Activated CD4-positive, alpha-beta memory T cell treated with anti-CD3 and anti-CD28 coated beads, Interleukin-2, amount 10 ng/mL, durations not matched to agents 7 days and 5 days (primary cell): ENCODE data around the gene CACNA1C. TPM values are rescaled to one million over a fixed set of nuclear protein-coding genes. Genes with fewer than 3 reads are reported as not detected.

Experiments
- CTCF ChIA-PET: fragments of 350-600 bp; sonication (Branson Sonifier 250); formaldehyde crosslinking; loops from one replicate; lab custom pipeline; 2021; ENCODE audit warnings: antibody characterized with exemption, inconsistent platforms; lab: Charles Lee
- POLR2A ChIA-PET: fragments of 350-600 bp; sonication (Branson Sonifier 250); formaldehyde crosslinking; loops from one replicate; lab custom pipeline; 2021; ENCODE audit warnings: antibody characterized with exemption; lab: Charles Lee
- DNase-seq: peaks from one replicate; pipeline ENCODE4 v3.0.0-alpha.2; 2020
- H3K27ac Mint-ChIP-seq: one replicate; pipeline ENCODE4 v1.8.0; 2021; ENCODE audit warnings: mild to moderate bottlenecking, mixed read lengths
- H3K27me3 Mint-ChIP-seq: one replicate; pipeline ENCODE4 v1.8.0; 2021; ENCODE audit warnings: mixed read lengths
- H3K36me3 Mint-ChIP-seq: one replicate; pipeline ENCODE4 v1.8.0; 2021; ENCODE audit warnings: low read depth, mixed read lengths
- H3K4me1 Mint-ChIP-seq: one replicate; pipeline ENCODE4 v1.8.0; 2021; ENCODE audit warnings: mixed read lengths
- H3K4me3 Mint-ChIP-seq: one replicate; pipeline ENCODE4 v1.8.0; 2021; ENCODE audit warnings: mild to moderate bottlenecking, mixed read lengths
- H3K9me3 Mint-ChIP-seq: one replicate; pipeline ENCODE4 v1.8.0; 2021; ENCODE audit warnings: mixed read lengths
- total RNA-seq, 2 experiments: library from RNA; stranded (reverse); gene quantifications; one replicate each; pipeline ENCODE4 v1.2.3, GENCODE V29; 2021

Gene CACNA1C
- total RNA-seq, 2 experiments from 2014 or later = 0.30 TPM

DNA sequence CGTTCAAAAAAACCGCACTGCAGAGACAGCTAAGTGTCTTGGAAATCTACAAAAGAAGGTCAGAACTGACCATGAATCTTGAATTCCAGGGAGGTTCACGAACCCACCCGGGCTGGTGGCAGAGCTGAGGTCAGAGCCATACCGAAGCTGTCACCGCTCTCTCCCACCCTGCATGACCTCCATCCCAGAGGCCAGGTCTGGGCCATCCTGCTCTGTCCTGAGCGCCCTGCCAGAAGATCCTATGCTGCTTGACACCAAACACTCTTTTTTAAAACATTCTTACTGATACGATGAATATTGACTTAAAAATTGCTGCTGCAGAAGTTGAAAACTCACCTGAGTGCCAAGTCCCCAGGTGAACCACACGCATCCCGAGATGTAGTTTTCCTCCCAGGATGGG is 412.9 kb downstream of the CACNA1C start:
- ChIA-PET POLR2A (no interaction called here), CTCF (no interaction called here)
- Mint-ChIP-seq H3K27me3 (peaks cover 5% of the 10 kb centered on the region), H3K4me1 (no peaks in the 10 kb centered on the region), H3K27ac (no peak overlapping the region), H3K4me3 (no peak overlapping the region), H3K36me3 (no peaks in the 10 kb centered on the region), H3K9me3 (no peaks in the 10 kb centered on the region)
- DNase-seq = no peak

DNA sequence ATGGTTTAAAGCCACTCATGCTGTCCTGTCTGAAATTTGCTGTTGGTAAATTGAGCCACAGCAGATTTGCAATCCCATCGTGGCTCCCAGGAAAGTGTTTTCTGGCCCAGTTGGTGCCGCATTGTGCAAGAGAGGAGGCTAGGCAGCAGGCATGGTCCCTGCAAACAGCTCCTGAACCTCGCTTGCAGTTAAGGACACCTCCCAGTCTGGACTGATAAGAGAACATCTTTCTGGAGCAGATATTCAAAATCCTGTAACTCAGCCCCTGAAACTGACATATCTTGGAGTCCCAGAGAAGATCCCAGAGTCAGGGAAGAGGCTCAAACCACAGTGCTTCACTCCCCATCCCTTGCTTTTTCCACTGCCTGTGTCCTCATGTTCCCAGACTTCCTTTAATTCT is 413.4 kb downstream of the CACNA1C start:
- DNase-seq = no peak
- no peaks in the 10 kb centered on the region for H3K36me3 Mint-ChIP-seq
- H3K27me3 Mint-ChIP-seq = peaks cover 5% of the 10 kb centered on the region
- no peak overlapping the region for H3K4me3 Mint-ChIP-seq
- no peaks in the 10 kb centered on the region for H3K9me3 Mint-ChIP-seq
- no peak overlapping the region for H3K27ac Mint-ChIP-seq
- CTCF ChIA-PET = no interaction called here
- POLR2A ChIA-PET = no interaction called here
- H3K4me1 Mint-ChIP-seq = no peaks in the 10 kb centered on the region

DNA sequence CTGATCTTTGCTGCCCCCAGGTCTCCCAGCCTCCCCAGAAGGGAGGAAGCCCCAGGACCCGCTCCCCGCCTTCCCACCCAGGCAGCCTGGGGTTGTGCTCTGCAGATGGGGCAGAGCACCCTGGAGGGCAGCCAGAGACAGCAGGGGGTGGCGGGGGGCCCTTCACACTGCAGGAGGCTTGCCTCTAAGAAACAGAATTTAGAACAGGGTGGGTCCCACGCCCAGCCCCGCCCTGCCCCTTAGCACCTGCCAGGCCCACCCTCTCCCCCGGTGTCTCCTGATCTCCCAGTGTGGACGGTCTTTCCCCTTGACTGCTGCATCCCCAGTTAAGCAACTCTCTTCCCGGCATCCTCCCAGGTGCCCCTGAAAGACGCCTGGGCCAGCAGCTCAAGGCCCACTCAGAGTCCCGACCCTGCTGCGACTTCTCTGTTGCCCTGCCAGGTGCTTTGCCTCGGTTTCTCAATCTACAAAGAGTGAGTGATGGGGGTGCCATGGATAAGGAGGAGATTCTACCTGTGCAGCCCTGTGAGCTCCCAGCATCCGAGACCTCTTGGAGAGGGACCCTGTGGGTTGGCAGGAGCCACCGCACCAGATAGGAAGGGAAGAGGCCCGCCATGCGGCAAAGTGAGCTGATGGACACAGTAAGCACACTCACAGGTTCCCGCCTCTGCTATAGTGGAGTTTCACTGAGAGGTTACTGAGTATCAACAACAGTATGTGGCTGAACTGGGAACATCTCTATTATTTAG is 414.8 kb downstream of the CACNA1C start:
- Mint-ChIP-seq H3K27me3 (peaks cover 9% of the 10 kb centered on the region), H3K27ac (no peak overlapping the region), H3K9me3 (no peaks in the 10 kb centered on the region), H3K4me1 (no peaks in the 10 kb centered on the region), H3K4me3 (no peak overlapping the region), H3K36me3 (no peaks in the 10 kb centered on the region)
- ChIA-PET CTCF (no interaction called here), POLR2A (no interaction called here)
- DNase-seq = no peak

DNA sequence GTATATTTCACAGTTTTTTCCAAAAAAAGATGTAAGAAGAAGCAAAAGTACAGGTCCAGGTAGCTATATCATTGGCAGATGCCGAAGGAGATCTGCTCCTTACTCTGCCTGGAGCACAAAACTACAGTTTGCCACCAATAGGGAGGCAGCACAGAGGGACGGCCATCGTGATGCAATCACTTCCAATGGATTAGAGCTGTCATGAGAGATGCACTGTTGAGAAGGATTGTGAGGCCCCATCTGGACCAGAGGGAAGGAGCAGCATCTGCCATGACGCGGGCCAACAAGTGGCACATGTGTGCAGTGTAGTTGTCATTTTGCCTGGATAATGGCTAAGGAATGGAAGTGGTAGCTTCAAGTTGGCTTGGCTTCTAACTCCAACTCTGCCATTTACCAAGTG is 423.2 kb downstream of the CACNA1C start:
- Mint-ChIP-seq H3K36me3 (no peaks in the 10 kb centered on the region), H3K27ac (no peak overlapping the region), H3K27me3 (peaks cover 22% of the 10 kb centered on the region), H3K9me3 (no peaks in the 10 kb centered on the region), H3K4me1 (no peaks in the 10 kb centered on the region), H3K4me3 (no peak overlapping the region)
- CTCF ChIA-PET = no interaction called here
- POLR2A ChIA-PET = no interaction called here
- DNase-seq = no peak

DNA sequence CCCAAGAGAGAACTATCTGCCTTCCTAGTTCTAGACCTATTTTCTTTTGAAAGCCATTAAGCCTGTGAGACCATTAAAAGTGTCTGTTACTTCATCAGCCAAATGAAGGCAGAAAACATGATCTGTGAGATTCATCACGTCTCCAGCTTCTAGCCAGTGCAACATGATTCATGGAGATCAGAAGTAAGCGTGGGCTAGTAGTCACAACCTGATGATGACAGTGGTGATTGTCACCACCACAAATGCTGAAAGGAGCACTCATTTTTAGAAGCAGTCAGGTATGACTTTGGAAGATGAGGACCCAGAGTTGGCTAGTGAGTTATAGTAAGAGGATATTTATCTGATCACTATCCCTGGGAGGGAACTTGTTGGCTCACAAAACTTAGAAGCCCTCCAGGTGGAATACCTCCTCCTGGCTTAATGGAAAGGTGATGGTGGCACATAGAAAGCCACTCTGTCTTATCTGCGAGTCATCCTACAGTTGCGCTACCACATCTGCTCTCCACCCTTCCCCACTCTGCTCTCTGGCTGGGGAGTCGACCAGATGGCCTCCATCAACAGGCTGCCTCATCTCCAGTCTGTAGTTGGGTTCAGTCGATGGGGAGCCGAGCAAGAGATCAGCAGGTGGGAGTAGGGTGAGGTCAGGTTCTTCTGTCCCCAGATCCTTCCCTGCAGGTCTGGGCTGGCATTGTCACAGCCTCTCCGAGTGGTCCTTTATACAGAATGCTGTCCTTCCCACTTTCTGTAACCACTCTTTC is 424.4 kb downstream of the CACNA1C start:
- H3K4me1 Mint-ChIP-seq = no peaks in the 10 kb centered on the region
- no peak for DNase-seq
- ChIA-PET CTCF (no interaction called here), POLR2A (no interaction called here)
- H3K4me3 Mint-ChIP-seq = no peak overlapping the region
- H3K27me3 Mint-ChIP-seq = peaks cover 20% of the 10 kb centered on the region
- no peak overlapping the region for H3K27ac Mint-ChIP-seq
- no peaks in the 10 kb centered on the region for H3K36me3 Mint-ChIP-seq
- no peaks in the 10 kb centered on the region for H3K9me3 Mint-ChIP-seq

DNA sequence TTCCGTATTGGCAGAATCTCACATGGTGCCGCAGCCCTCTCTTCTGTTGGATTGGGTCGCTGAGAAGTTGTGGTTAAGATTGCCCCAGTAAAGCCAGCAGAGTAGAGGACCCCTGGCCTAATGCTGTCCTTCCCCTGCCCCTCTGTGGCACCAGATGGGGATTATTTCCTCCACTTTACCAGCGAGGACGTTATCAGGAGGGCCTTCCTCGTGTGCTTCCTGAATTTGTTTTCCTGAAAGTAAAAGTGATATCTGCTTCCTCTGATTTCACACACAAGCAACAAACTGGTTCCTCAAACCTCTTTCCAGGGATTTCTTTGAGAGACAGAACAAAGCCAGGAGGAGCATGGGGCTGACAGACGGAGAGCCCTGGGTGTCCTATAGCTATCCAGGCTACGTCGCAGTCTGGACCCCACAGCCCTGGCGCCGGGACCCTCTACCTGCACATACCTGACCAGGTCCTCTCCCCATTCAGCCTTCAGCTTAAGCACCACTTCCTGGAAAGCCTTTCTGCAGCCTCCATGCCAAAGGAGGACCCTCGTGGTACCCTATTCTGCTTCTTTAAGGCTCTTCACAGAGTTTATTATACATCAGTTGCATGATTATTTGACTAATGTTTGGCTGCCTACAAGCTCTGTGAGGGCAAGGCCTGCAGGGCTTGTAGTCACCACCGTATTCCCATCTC is 427.2 kb downstream of the CACNA1C start:
- Mint-ChIP-seq H3K9me3 (no peaks in the 10 kb centered on the region), H3K27ac (no peak overlapping the region), H3K4me1 (no peaks in the 10 kb centered on the region), H3K4me3 (no peak overlapping the region), H3K27me3 (peaks cover 19% of the 10 kb centered on the region), H3K36me3 (no peaks in the 10 kb centered on the region)
- DNase-seq = no peak
- CTCF ChIA-PET = no interaction called here
- POLR2A ChIA-PET = no interaction called here

DNA sequence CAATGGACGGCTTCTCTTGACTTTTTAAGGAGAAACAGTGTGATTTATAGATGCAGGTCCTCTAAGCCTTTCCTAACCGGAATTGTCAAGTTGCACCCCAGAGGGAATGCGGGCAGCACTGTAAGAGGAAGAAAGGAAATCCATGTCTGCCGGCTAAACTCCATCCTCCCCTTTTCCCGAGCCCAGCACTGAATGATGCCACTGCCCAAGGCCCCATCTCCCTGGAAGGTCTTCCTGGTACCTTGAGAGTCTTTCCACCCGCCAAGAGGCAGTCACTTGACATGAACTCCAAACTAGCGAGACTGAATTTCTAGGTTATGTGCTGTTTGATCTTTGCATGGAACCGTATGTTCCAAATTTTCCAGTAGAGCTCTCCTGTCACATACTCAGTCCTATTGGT is 428.6 kb downstream of the CACNA1C start:
- Mint-ChIP-seq H3K9me3 (no peaks in the 10 kb centered on the region), H3K36me3 (no peaks in the 10 kb centered on the region), H3K4me1 (no peaks in the 10 kb centered on the region), H3K4me3 (no peak overlapping the region), H3K27ac (no peak overlapping the region), H3K27me3 (peaks cover 11% of the 10 kb centered on the region)
- ChIA-PET CTCF (no interaction called here), POLR2A (no interaction called here)
- DNase-seq = no peak

DNA sequence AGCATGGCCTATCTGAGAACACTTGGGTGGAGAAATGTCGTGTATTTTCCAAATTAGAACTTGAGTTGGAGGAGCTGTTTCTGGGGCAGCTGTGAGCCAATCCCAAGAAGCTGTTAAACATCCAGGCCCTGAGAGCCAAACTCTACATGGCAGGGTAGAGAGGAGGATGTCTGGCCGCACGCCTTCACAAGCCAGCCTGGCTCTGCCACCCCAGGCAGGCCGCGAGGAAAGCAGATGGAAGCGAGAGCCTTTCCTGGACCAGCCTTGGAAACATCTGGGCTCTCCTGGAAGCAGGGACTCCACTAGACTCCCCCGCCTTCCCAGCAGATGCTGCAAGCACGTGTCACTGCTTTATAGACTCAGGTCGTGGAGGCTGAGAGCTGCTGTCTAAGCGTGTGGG is 429.2 kb downstream of the CACNA1C start:
- no peak for DNase-seq
- CTCF ChIA-PET = no interaction called here
- Mint-ChIP-seq H3K27me3 (peaks cover 10% of the 10 kb centered on the region), H3K36me3 (no peaks in the 10 kb centered on the region), H3K27ac (no peak overlapping the region), H3K9me3 (no peaks in the 10 kb centered on the region), H3K4me1 (no peaks in the 10 kb centered on the region), H3K4me3 (no peak overlapping the region)
- POLR2A ChIA-PET = no interaction called here

DNA sequence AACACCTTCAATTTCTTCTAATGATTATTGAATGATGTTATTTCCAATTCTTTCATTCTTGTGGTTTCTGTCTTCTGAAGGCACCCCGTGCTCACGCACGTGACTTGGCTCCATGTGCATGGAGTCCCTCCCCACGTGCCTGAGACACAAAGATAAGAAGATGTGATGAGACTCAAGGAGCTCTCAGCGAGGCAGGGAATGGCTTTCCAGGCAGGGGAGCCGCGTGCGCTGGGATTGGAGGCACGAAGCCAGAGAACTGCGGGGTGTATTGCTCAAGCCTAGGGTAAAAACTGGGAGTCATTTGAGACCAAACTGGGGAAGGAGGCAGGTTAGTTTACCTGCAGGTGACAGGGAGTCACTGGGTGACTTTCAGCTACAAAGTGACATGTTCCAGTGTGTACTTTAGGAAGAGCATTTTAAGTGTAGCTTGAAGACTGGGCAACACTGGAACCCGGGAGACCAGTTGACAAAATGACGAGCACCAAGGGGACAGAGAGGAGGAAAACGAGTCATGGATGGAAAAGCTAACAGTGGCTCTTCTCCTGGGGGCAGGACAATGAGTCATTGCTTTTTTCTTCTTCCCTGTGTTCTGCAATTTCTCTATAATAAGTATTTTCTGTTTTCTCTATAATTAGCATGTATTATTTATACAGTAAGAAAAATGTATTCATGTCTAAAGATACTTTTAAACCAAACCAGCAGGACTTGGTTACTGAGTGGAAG is 430.3 kb downstream of the CACNA1C start:
- no peak for DNase-seq
- CTCF ChIA-PET = interaction anchor here (0.6 to 1.1 kb wide), 2 partner anchors 100 to 450 kb away, joined by 3 read pairs; no protein-coding TSS in a partner anchor
- no peaks in the 10 kb centered on the region for H3K36me3 Mint-ChIP-seq

DNA sequence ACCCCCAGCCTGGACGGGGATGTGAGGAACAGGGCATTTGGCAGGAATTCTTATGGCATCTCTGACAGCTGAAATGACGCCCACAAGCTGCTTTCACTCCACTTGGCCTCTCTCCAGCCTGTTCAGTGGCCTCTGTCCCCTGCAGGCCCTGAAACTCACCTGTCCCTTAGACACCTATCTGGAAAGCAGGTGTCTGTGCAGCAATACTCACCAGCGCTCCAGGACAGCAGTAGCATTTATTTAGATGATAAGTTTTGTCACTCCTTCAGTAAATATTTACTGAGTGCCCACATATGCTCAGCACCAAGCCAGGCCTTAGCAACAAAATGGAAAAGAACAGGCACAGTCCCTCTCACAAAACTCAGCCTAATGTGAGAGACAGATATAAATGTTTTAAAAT is 430.9 kb downstream of the CACNA1C start:
- H3K27ac Mint-ChIP-seq = no peak overlapping the region
- H3K36me3 Mint-ChIP-seq = no peaks in the 10 kb centered on the region
- no peak for DNase-seq
- ChIA-PET CTCF (interaction anchor here (0.6 to 1.1 kb wide), 2 partner anchors 99 to 449 kb away, joined by 3 read pairs; no protein-coding TSS in a partner anchor), POLR2A (no interaction called here)
- H3K4me1 Mint-ChIP-seq = no peaks in the 10 kb centered on the region
- peaks cover 12% of the 10 kb centered on the region for H3K27me3 Mint-ChIP-seq
- H3K9me3 Mint-ChIP-seq = no peaks in the 10 kb centered on the region
- H3K4me3 Mint-ChIP-seq = no peak overlapping the region

More for the DNA sequence above, 430.3 kb downstream of the CACNA1C start:
- peaks cover 12% of the 10 kb centered on the region for H3K27me3 Mint-ChIP-seq
- H3K4me3 Mint-ChIP-seq = no peak overlapping the region
- H3K4me1 Mint-ChIP-seq = no peaks in the 10 kb centered on the region
- no peak overlapping the region for H3K27ac Mint-ChIP-seq
- POLR2A ChIA-PET = no interaction called here
- no peaks in the 10 kb centered on the region for H3K9me3 Mint-ChIP-seq

DNA sequence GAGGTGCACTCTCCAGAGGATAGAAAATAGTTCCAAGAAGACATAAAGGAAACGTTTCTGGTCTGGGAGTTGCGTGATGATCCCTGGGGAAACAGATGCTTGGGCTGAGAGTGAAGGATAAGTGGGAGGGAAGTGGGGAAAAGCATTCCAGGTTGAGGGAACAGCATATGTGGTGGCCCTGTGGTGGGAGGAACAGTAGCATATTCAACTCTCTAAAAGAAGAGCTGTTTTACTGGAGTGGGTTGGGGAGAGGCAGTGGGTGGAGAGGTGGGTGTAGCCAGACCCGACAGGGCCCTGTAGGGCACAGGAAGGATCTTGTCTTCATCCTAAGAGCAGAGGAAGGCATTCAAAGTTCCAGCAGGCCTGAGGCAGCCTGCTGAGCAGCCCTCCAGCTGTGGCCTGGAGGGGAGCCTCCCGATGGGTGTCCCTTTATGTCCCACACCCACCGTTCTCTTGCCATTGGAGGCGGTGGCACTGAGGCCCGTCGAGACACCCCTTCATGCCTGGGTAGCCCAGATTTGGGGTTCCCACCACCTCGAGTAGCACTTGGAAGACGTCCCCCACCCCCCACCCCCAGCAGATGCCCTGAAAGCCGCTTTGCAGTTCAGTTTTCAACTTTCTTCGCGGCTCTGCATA is 431.5 kb downstream of the CACNA1C start:
- ChIA-PET CTCF (no interaction called here), POLR2A (no interaction called here)
- no peak for DNase-seq
- H3K4me3 Mint-ChIP-seq = no peak overlapping the region
- H3K27me3 Mint-ChIP-seq = peaks cover 12% of the 10 kb centered on the region
- no peaks in the 10 kb centered on the region for H3K36me3 Mint-ChIP-seq
- H3K9me3 Mint-ChIP-seq = no peaks in the 10 kb centered on the region
- no peak overlapping the region for H3K27ac Mint-ChIP-seq
- no peaks in the 10 kb centered on the region for H3K4me1 Mint-ChIP-seq

DNA sequence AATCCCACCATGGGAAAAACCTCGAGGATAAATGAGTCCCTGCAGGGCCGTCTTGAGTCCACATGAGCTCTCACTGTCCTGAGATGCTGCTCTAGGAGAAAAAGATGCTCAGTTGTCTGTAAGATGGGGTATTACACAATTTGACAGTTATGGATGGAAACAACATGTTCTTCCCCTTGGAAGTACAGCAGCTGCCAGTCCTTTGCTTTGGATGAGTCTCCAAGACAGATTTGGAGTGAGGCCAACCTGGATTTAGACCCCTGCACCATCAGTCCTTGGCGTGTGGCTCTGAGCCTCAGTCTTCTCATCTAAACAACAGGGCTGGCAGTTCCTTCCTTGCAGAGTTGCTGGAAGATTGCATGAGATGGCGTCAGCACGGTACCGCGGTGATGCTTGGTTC is 432.9 kb downstream of the CACNA1C start:
- no peak for DNase-seq
- Mint-ChIP-seq H3K27ac (no peak overlapping the region), H3K4me3 (no peak overlapping the region), H3K4me1 (no peaks in the 10 kb centered on the region), H3K9me3 (no peaks in the 10 kb centered on the region), H3K36me3 (no peaks in the 10 kb centered on the region), H3K27me3 (peaks cover 10% of the 10 kb centered on the region)
- ChIA-PET CTCF (no interaction called here), POLR2A (no interaction called here)
